ENCODE results near the gene CDKN2A. TPM values are rescaled to one million over a fixed set of nuclear protein-coding genes. Genes with fewer than 3 reads are reported as not detected.

CDKN2A gene
- 1 to 10 TPM in 1 of 2 donors, not detected in 1; 6.2 TPM for total RNA-seq

GRCh38 chr9:21993893-21994555 is at the start of gene CDKN2A:
TSS of gene CDKN2A (minus strand) at chr9:21994392.
- Histone ChIP-seq H3K4me1 (peaks cover 17% of the 10 kb centered on the region), H3K36me3 (replicated peaks in 1 of 2; ENCODE audit: insufficient read depth in 1 of 2, low read depth in 2 of 2) (no peaks in the 10 kb centered on the region), H3K27me3 (peaks cover 0 to 12% of the 10 kb centered on the region in 2 donors), H3K4me3 (peak within 1 kb of the TSS; percentile 61 to 86), H3K27ac (peak within 1 kb of the TSS in 3 of 4 donors; percentile 25 to 81 (median 51)), H3K9me3 (no peaks in the 10 kb centered on the region)
- TF ChIP-seq, protein P1, sequence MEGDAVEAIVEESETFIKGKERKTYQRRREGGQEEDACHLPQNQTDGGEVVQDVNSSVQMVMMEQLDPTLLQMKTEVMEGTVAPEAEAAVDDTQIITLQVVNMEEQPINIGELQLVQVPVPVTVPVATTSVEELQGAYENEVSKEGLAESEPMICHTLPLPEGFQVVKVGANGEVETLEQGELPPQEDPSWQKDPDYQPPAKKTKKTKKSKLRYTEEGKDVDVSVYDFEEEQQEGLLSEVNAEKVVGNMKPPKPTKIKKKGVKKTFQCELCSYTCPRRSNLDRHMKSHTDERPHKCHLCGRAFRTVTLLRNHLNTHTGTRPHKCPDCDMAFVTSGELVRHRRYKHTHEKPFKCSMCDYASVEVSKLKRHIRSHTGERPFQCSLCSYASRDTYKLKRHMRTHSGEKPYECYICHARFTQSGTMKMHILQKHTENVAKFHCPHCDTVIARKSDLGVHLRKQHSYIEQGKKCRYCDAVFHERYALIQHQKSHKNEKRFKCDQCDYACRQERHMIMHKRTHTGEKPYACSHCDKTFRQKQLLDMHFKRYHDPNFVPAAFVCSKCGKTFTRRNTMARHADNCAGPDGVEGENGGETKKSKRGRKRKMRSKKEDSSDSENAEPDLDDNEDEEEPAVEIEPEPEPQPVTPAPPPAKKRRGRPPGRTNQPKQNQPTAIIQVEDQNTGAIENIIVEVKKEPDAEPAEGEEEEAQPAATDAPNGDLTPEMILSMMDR (IDR thresholded peaks at IDR 0.05) = no peak
- no peak for TF ChIP-seq POLR2A (IDR thresholded peaks at IDR 0.05)
- peak; percentile 35 for ATAC-seq
- 4 to 6% methylated on average over 27 to 52 of the region's 53 CpGs for WGBS, 2 donors
- DNase-seq = peak in 2 of 4 donors; percentile 26 to 47
- intact Hi-C loops (cut with DNase I) = loop anchor here (5.0 to 10.0 kb wide), 2 partner anchors 59 to 177 kb away; no protein-coding TSS in a partner anchor

DNA sequence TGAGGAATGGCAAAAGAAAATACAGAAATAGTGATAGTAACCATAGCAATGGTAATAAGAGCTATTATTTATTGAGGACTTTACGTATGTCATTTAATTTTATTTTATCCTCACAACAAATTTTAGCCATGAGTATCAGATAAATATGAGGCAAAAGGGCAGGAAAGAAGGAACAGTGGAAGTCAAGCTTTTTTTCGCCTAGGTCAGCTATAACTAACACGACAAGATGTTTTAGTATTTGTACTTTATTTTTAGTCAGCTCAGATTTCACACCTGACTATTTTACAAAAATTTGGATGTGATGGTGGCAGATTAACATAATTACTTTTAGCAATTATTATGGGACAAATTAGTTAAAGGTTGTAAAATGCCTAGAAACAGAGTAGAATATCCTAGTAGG is 49.7 kb upstream of the CDKN2A start:
- intact Hi-C loops (cut with DNase I) = no loop called here
- H3K27me3 ChIP-seq = no peaks in the 10 kb centered on the region
- no peaks in the 10 kb centered on the region for H3K9me3 ChIP-seq
- no peaks in the 10 kb centered on the region for H3K36me3 ChIP-seq (replicated peaks in 1 of 2; ENCODE audit: insufficient read depth in 1 of 2, low read depth in 2 of 2)
- 42 to 48% methylated on average over 3 of the region's 3 CpGs for WGBS, 2 donors
- no peak overlapping the region for H3K4me3 ChIP-seq
- peaks cover 29% of the 10 kb centered on the region for H3K4me1 ChIP-seq
- ATAC-seq (no peak), DNase-seq (no peak)
- H3K27ac ChIP-seq = no peak overlapping the region
- TF ChIP-seq, protein P1 (IDR thresholded peaks at IDR 0.05) = no peak
- no peak for TF ChIP-seq POLR2A (IDR thresholded peaks at IDR 0.05)

DNA sequence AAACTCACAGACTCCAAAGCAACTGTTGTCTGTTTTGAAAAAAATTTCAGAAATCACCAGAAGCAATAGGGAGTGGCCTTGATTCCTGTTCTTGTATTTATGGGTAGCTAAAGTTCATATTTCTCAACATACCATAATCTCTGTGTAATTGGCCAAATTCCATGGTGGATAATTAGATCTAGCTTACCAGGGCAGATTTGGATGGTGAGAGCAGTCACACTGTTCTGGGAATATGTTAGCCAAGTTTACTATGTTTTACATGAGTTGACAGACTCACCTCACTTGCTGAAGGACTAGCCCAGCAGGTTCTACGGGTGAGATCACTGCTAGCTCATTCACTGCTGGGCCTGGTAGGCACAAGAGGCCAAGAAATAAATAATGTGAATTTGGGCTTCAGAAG is 47.6 kb upstream of the CDKN2A start:
- peak overlapping the region in 3 of 4 donors; percentile 39 to 73 (median 55) for H3K27ac ChIP-seq
- intact Hi-C loops (cut with DNase I) = no loop called here

DNA sequence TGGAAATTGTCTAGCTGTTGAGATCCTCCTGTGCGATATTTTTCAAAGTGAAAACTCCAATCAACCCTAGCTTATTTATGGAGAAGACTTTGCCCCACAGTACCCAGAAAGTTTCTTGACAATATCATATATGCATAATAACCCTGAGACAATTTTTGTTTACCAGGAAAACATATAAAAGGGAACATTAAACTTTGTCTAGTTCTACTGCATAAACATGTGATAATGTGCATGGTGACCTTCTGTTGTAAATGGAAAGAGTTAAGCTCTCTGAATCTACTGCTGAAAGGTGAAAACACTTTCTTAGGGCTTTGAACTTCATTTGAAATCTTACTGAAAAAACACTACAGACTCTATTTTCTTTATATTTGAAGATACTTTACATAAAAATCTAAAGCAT is 47.2 kb upstream of the CDKN2A start:
- TF ChIP-seq, protein P1 (IDR thresholded peaks at IDR 0.05) = no peak
- no peak for TF ChIP-seq POLR2A (IDR thresholded peaks at IDR 0.05)
- H3K27me3 ChIP-seq = no peaks in the 10 kb centered on the region
- H3K36me3 ChIP-seq (replicated peaks in 1 of 2; ENCODE audit: insufficient read depth in 1 of 2, low read depth in 2 of 2) = no peaks in the 10 kb centered on the region
- 70 to 71% methylated on average over 1 of the region's 1 CpG for WGBS, 2 donors
- intact Hi-C loops (cut with DNase I) = no loop called here
- peaks cover 40% of the 10 kb centered on the region for H3K4me1 ChIP-seq
- H3K27ac ChIP-seq = peak overlapping the region in 2 of 4 donors; percentile 55 to 73
- ATAC-seq = no peak
- no peak for DNase-seq
- no peak overlapping the region for H3K4me3 ChIP-seq
- no peaks in the 10 kb centered on the region for H3K9me3 ChIP-seq

More for the DNA sequence above, 47.6 kb upstream of the CDKN2A start:
- H3K4me1 ChIP-seq = peaks cover 40% of the 10 kb centered on the region
- H3K27me3 ChIP-seq = no peaks in the 10 kb centered on the region
- ATAC-seq = peak; percentile 99
- TF ChIP-seq, protein P1 (IDR thresholded peaks at IDR 0.05) = peak in 1 of 7 experiments; percentile 7
- no peak for TF ChIP-seq POLR2A (IDR thresholded peaks at IDR 0.05)
- H3K36me3 ChIP-seq (replicated peaks in 1 of 2; ENCODE audit: insufficient read depth in 1 of 2, low read depth in 2 of 2) = no peaks in the 10 kb centered on the region
- peak; percentile 82 to 92 (median 84) for DNase-seq
- H3K4me3 ChIP-seq = no peak overlapping the region
- WGBS, 2 donors = 14 to 26% methylated on average over 1 of the region's 1 CpG
- no peaks in the 10 kb centered on the region for H3K9me3 ChIP-seq

DNA sequence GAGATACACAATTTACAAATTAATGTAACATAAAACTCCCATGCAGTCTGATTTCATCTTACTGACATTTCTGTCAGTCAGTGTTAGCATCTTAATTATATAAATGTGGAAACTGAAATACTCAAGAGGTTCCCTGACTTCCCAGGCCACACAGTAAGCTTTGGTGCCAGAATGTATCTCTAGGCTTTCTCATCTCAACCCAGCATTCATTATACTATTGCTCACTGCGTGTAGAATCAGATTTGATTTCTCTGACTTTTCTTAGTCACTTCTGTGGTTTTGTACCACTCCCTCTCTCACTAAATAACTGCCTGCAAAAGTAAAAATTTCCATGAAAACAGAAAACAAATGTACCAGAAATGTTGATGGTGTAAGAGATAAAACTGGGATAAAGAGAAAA is 46.6 kb upstream of the CDKN2A start:
- no peak for DNase-seq
- H3K4me3 ChIP-seq = no peak overlapping the region
- H3K27ac ChIP-seq = peak overlapping the region in 1 of 4 donors; percentile 73
- TF ChIP-seq POLR2A (IDR thresholded peaks at IDR 0.05) = no peak
- TF ChIP-seq, protein P1 (IDR thresholded peaks at IDR 0.05) = no peak
- H3K9me3 ChIP-seq = no peaks in the 10 kb centered on the region
- intact Hi-C loops (cut with DNase I) = no loop called here
- WGBS, 2 donors = 65 to 66% methylated on average over 1 of the region's 1 CpG
- no peak for ATAC-seq
- no peaks in the 10 kb centered on the region for H3K27me3 ChIP-seq
- H3K4me1 ChIP-seq = peaks cover 40% of the 10 kb centered on the region
- H3K36me3 ChIP-seq (replicated peaks in 1 of 2; ENCODE audit: insufficient read depth in 1 of 2, low read depth in 2 of 2) = no peaks in the 10 kb centered on the region
